Adipocyte (in vitro differentiated cells): Measurements from ENCODE around the gene PDXK.
"Not testable (repeated sequence)": the region's sequence is repeated elsewhere in the genome, so short reads cannot be mapped to it uniquely, and the experiment has no call there.

ENCODE experiments used
- DNase-seq: peaks from one replicate; pipeline ENCODE4 v3.0.0-alpha.2; 2015; ENCODE audit warnings: low read depth
- H3K27me3 ChIP-seq: replicated peaks from 2 replicates; pipeline ENCODE4 v1.7.0; 2013; ENCODE audit warnings: mild to moderate bottlenecking, low read length, moderate library complexity; ENCODE audit not compliant: control insufficient read depth, insufficient read depth
- H3K36me3 ChIP-seq: 2 replicates; pipeline ENCODE4 v1.7.0; 2013; ENCODE audit warnings: low read length, mild to moderate bottlenecking, moderate library complexity; ENCODE audit not compliant: control insufficient read depth, insufficient read depth, severe bottlenecking
- H3K4me1 ChIP-seq: 2 replicates; pipeline ENCODE4 v1.7.0; 2013; ENCODE audit warnings: mild to moderate bottlenecking, low read length, moderate library complexity; ENCODE audit not compliant: control insufficient read depth, insufficient read depth
- H3K4me3 ChIP-seq: 2 replicates; pipeline ENCODE4 v1.7.0; 2013; ENCODE audit warnings: mild to moderate bottlenecking, low read length, moderate library complexity
- H3K9ac ChIP-seq: 2 replicates; pipeline ENCODE4 v1.7.0; 2013; ENCODE audit warnings: mild to moderate bottlenecking, low read length, moderate library complexity
- H3K9me3 ChIP-seq: 2 replicates; pipeline ENCODE4 v1.7.0; 2013; ENCODE audit warnings: mild to moderate bottlenecking, low read length, moderate library complexity; ENCODE audit not compliant: control insufficient read depth

Gene PDXK

DNA sequence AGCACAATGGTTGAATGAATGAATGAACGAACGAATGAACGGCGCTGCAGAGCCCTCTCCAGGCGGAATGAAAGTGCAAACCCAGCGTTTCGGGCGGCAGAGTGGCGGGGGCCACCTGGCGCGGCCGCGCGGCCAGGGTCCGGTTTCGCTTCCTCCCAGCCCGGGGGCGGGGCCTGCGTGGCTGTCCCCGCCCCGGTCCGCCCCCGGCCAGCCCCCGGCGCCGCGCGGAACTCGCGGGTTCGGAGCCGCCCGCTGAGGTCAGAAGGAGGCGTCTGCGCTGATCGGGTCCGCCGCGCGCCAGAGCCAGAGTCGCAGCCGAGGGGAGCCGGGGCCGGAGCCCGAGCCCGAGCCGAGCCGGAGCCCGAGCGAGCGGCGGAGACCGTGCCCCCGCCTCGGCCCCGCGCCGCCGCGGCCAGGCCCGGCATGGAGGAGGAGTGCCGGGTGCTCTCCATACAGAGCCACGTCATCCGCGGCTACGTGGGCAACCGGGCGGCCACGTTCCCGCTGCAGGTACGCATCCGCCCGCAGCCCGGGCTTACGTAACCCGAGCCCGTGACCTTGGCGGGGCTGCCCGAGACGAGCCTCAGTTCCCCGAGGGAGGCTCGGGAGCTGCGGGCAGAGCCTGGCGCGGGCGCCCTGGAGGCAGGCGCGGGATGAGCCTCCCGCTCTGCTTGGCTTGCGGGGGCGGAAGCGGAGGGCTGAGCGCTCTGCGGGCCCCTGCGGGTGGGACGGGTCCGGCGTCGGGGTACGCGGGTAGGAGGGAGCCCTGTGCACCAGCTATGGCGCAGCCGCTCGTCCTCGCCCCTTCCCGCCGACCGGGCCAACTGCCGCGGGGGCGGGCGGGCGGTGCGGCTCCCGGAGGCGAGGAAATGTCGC is at the start of gene PDXK:
TSS of gene PDXK (plus strand) at position 258 of the 876 bp plus-strand sequence. CDS start at position 424, 166 bp downstream.
- Histone ChIP-seq H3K4me3 (peak within 1 kb of the TSS; percentile 97), H3K4me1 (peaks cover 22% of the 10 kb centered on the region), H3K9me3 (no peaks in the 10 kb centered on the region), H3K27me3 (no peaks in the 10 kb centered on the region), H3K36me3 (peaks cover 13% of the 10 kb centered on the region), H3K9ac (peak within 1 kb of the TSS; percentile 96)
- DNase-seq, result peak; percentile 96

DNA sequence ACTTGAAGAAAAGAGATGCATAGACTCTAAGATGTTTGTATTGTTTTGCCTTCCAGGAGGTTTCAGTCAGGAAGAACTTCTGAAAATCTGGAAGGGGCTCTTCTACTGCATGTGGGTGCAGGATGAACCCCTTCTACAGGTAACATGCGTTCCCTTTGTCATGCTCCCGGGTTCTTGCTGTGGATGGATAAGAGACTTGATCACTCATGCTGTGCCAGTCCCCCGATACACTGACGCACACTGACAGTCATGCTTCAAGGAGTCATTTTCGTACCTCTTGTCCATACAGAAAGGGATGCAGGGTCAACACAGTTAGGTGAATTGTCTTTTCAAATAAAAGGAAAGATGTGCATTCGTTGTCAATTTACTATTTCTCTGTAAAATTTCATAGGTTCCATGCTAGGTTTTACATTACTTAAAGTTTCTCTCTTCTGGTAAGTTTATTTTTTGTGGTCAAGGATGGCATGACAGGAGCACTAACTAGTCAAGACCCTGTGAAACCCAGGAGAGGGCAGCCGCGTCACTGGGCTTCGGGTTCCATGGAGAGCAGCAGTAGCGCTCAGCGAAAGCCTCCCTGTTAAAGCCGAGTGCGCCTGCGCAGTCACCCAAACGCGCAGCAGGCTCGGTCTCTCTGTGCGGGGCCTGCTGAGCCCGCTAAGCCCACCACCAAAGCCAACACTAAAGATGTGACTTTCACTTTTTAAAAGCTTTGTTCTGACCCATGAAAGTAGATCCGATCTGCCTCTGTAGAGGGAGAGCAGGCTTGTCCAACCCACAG is 48.9 kb upstream of the PDXK start:
- Histone ChIP-seq H3K36me3 (peaks cover 60% of the 10 kb centered on the region), H3K4me1 (peaks cover 9% of the 10 kb centered on the region)
- DNase-seq, result no peak

DNA sequence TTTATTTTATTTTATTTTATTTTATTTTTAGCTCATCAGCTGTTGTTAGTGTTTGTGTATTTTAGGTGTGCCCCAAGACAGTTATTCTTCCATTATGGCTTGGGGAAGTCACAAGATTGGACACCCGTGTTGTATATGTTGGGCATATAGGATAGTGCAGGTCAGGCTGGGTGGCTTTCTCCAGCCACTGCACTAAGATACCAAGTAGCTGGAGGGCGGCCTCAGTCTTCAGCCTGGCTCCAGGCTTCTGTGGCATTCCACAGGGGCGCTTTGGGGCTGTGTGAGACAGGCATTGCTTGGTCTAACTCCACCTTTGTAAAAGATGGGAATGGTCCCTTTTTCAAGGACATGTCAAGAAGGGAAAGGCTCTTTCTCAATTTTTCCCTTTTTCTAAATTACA is 43.1 kb upstream of the PDXK start:
- Histone ChIP-seq H3K27me3 (no peaks in the 10 kb centered on the region), H3K9ac (no peak overlapping the region), H3K4me1 (no peaks in the 10 kb centered on the region), H3K9me3 (no peaks in the 10 kb centered on the region), H3K36me3 (peaks cover 77% of the 10 kb centered on the region), H3K4me3 (no peak overlapping the region)
- DNase-seq, result no peak

More for the DNA sequence above, 48.9 kb upstream of the PDXK start:
- Histone ChIP-seq H3K4me3 (no peak overlapping the region), H3K27me3 (no peaks in the 10 kb centered on the region), H3K9ac (no peak overlapping the region), H3K9me3 (no peaks in the 10 kb centered on the region)

DNA sequence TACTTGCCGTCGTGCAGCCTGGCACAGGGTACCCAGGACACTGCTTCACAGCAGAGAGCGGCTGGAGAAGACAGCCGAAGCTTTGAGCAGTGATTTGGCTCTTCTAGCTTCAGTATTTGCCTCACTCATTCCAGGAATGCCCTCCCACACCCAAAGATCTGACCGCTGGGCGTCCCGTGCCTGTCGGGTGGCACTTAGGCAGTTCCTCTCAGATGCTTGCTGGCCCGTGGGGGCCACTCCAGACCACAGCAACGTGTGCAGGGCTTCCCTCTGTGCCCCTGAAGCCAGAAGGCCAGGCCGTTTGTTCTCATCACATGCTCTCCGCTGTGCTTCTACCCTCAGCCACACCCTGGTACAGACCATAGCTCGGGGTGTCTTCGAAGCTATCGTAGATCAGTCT is 42.5 kb upstream of the PDXK start:
- peaks cover 73% of the 10 kb centered on the region for H3K36me3 ChIP-seq

DNA sequence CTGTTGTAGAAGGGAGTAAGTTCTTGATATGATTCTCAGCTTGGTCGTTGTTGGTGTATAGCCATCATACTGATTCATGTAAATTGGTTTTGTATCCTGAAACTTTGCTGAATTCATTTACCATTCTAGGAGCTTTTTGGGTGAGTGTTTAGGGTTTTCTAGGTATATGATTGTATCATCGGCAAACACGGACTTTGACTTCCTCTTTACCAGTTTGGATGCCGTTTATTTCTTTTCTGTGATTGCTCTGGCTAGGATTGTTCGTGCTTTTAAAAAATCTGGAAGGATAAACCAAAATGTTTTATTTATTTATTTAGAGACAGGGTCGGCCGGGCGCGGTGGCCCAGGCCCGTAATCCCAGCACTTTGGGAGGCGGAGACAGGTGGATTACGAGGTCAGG is 39.0 kb upstream of the PDXK start:
- DNase-seq, result no peak
- no peak overlapping the region for H3K4me3 ChIP-seq
- H3K4me1 ChIP-seq, result no peaks in the 10 kb centered on the region
- peaks cover 73% of the 10 kb centered on the region for H3K36me3 ChIP-seq
- H3K27me3 ChIP-seq, result no peaks in the 10 kb centered on the region
- H3K9me3 ChIP-seq, result no peaks in the 10 kb centered on the region
- no peak overlapping the region for H3K9ac ChIP-seq

More for the DNA sequence above, 42.5 kb upstream of the PDXK start:
- no peak for DNase-seq
- no peak overlapping the region for H3K4me3 ChIP-seq
- H3K4me1 ChIP-seq, result no peaks in the 10 kb centered on the region
- H3K27me3 ChIP-seq, result no peaks in the 10 kb centered on the region
- no peak overlapping the region for H3K9ac ChIP-seq
- H3K9me3 ChIP-seq, result no peaks in the 10 kb centered on the region

DNA sequence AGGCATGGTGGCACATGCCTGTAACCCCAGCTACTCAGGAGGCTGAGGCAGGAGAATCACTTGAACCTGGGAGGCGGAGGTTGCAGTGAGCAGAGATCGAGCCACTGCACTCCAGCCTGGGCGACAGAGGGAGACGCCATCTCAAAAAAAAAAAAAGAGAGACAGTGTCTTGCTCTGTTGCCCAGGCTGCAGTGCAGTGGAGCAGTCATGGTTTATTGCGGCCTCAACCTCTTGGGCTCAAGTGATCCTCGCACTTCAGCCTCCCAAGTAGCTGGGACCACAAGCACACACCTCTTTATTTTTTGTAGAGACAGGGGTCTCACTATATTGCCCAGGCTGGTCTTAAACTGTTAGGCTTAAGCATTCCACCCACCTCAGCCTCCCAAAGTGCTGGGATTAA is 38.5 kb upstream of the PDXK start:
- DNase-seq, H3K4me3 ChIP-seq, H3K27me3 ChIP-seq, H3K9ac ChIP-seq, H3K4me1 ChIP-seq, H3K9me3 ChIP-seq: not testable (repeated sequence)
- peaks cover 73% of the 10 kb centered on the region for H3K36me3 ChIP-seq

DNA sequence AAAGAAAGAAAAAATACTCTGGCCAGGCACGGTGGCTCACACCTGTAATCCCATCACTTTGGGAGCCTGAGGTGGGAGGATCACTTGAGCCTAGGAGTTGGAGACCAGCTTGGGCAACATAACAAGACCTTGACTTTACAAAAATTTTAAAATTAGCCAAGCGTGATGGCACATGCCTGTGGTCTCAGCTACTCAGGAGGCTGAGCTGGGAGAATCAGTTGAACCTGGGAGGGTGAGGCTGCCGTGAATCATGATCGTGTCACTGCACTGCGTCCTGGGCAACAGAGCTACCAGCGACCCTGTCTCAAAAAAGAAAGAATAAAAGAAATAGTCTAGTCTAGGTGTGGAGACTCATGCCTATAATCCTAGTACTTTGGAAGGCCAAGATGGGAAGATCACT is 37.3 kb upstream of the PDXK start:
- Histone ChIP-seq H3K4me1 (peaks cover 4% of the 10 kb centered on the region), H3K9me3 (no peaks in the 10 kb centered on the region), H3K4me3 (no peak overlapping the region), H3K9ac (no peak overlapping the region), H3K27me3 (no peaks in the 10 kb centered on the region), H3K36me3 (peaks cover 73% of the 10 kb centered on the region)
- no peak for DNase-seq

DNA sequence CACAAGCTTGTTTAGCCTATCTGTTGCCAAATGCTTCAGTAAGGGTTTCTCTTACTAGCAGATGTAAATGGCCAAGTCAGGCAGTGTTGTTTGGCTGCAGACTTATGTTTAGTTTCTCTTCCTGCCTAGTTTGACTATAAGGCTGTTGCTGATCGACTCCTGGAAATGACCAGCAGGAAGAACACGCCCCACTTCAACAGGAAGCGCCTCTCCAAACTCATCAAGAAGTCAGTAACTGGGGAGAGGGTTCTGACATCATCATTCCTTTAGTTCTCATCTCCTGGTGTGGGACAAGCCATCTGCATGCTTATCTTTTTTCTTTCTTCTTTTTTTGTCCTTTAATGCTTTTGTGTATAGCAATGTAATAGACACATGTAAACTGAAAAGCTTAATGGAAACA is 34.5 kb upstream of the PDXK start:
- no peak overlapping the region for H3K4me3 ChIP-seq
- no peaks in the 10 kb centered on the region for H3K9me3 ChIP-seq
- no peak overlapping the region for H3K9ac ChIP-seq
- peaks cover 77% of the 10 kb centered on the region for H3K36me3 ChIP-seq
- H3K4me1 ChIP-seq, result peaks cover 4% of the 10 kb centered on the region
- no peaks in the 10 kb centered on the region for H3K27me3 ChIP-seq
- DNase-seq, result no peak

DNA sequence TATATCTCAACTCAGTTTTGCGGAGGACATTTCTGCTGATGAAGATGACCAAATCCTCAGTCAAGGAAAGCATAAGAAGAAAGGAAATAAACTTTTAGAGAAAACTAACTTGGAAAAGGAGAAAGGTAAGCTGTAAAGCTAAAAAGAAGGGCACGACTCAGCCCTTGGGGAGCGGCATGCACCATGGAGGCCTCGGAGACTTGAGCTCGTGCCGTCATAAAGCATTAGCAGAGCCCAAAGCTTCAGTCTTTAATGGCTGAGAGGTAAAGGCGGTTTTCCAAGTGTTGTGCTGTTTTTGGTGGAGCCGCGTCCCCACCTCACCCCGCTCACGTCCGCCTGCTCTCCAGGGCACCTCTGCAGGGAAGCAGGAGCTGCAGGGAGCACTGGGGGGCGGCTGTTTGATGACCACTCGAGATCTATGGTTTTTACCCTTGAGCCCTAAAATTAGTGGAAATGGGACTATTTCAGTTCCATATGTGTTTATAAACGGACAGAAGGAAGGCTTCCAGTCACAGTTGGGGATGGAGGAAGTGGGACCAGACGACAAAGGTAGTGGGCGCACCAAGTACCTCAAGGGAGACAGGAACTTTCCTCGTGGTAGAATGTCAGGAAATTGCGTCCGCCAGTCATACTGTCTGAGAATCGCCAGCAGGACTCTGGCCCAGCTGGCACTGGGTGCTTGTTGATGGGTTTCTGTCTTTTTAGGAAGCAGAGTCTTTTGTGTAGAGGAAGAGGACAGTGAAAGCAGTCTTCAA is 31.9 kb upstream of the PDXK start:
- DNase-seq, result no peak
- H3K9ac ChIP-seq, result no peak overlapping the region
- H3K4me1 ChIP-seq, result peaks cover 4% of the 10 kb centered on the region
- peaks cover 91% of the 10 kb centered on the region for H3K36me3 ChIP-seq
- H3K9me3 ChIP-seq, result no peaks in the 10 kb centered on the region
- H3K4me3 ChIP-seq, result no peak overlapping the region
- no peaks in the 10 kb centered on the region for H3K27me3 ChIP-seq

DNA sequence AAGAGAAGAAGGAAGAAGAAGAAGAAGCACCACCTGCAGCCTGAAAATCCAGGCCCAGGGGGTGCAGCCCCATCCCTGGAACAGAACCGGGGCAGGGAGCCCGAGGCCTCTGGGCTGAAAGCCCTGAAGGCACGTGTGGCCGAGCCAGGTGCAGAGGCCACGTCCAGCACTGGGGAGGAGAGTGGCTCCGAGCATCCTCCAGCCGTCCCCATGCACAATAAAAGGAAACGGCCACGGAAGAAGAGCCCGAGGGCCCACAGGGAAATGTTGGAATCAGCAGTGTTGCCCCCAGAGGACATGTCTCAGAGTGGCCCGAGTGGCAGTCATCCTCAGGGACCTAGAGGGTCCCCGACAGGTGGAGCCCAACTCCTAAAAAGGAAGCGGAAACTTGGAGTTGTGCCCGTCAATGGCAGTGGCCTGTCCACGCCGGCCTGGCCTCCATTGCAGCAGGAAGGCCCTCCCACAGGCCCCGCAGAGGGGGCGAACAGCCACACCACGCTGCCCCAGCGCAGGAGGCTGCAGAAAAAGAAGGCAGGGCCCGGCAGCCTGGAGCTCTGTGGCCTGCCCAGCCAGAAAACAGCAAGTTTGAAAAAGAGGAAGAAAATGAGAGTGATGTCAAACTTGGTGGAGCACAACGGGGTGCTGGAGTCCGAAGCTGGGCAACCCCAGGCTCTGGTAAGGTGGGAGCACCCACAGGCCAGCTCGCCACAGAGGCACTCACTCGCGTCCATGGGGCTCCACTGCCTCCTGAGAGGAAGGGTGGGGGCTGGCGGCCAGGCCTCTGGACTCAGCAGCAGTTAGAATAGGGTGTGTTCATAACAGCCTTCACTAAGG is 31.1 kb upstream of the PDXK start:
- peaks cover 90% of the 10 kb centered on the region for H3K36me3 ChIP-seq

More for the DNA sequence above, 31.1 kb upstream of the PDXK start:
- Histone ChIP-seq H3K9me3 (no peaks in the 10 kb centered on the region), H3K27me3 (no peaks in the 10 kb centered on the region), H3K4me1 (peaks cover 4% of the 10 kb centered on the region), H3K4me3 (no peak overlapping the region), H3K9ac (no peak overlapping the region)
- no peak for DNase-seq
